ENCODE data around the gene FADS2.

Gene FADS2

DNA sequence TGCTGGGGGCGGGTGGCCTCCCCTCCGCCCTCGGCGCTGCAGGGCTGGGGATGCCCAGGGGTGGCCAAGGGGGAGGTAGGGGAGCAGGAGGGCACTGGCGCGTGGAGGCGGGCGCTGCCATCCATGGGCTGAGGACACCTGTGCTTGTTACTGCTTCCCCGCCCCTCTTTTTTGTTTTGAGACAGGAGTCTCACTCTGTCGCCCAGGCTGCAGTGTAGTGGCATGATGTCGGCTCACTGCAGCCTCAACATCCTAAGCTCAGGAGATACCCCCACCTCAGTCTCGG is 63.9 kb downstream of the FADS2 start:
- H3K4me3 ChIP-seq (ENCODE audit: low read depth, low read length), result peak overlapping the region; percentile 71
- DNase-seq (ENCODE audit: low read depth), result no peak
- TF ChIP-seq, protein P1, sequence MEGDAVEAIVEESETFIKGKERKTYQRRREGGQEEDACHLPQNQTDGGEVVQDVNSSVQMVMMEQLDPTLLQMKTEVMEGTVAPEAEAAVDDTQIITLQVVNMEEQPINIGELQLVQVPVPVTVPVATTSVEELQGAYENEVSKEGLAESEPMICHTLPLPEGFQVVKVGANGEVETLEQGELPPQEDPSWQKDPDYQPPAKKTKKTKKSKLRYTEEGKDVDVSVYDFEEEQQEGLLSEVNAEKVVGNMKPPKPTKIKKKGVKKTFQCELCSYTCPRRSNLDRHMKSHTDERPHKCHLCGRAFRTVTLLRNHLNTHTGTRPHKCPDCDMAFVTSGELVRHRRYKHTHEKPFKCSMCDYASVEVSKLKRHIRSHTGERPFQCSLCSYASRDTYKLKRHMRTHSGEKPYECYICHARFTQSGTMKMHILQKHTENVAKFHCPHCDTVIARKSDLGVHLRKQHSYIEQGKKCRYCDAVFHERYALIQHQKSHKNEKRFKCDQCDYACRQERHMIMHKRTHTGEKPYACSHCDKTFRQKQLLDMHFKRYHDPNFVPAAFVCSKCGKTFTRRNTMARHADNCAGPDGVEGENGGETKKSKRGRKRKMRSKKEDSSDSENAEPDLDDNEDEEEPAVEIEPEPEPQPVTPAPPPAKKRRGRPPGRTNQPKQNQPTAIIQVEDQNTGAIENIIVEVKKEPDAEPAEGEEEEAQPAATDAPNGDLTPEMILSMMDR (IDR thresholded peaks at IDR 0.05; ENCODE audit: low read depth, low read length, missing control alignments), result peak; percentile 20

DNA sequence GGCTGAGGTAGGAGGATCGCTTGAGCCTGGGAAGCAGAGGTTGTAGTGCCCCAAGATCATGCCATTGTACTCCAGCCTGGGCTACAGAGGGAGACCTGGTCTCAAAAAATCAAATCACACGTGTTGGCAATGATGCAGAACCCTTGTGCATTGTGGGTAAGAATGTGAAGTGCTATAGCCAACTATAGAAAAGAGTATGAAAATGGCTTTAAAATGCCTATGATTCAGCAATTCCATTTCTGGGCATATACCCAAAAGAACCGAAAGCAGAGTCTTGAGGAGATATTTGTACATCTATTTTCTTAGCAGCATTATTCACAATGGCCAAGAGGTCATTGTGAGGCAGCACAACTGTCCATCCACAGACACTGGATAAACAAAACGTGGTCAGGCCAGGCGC is 65.9 kb downstream of the FADS2 start:
- H3K4me3 ChIP-seq (ENCODE audit: low read depth, low read length), result no peak overlapping the region
- DNase-seq (ENCODE audit: low read depth), result no peak
- TF ChIP-seq, protein P1 (IDR thresholded peaks at IDR 0.05; ENCODE audit: low read depth, low read length, missing control alignments), result no peak

DNA sequence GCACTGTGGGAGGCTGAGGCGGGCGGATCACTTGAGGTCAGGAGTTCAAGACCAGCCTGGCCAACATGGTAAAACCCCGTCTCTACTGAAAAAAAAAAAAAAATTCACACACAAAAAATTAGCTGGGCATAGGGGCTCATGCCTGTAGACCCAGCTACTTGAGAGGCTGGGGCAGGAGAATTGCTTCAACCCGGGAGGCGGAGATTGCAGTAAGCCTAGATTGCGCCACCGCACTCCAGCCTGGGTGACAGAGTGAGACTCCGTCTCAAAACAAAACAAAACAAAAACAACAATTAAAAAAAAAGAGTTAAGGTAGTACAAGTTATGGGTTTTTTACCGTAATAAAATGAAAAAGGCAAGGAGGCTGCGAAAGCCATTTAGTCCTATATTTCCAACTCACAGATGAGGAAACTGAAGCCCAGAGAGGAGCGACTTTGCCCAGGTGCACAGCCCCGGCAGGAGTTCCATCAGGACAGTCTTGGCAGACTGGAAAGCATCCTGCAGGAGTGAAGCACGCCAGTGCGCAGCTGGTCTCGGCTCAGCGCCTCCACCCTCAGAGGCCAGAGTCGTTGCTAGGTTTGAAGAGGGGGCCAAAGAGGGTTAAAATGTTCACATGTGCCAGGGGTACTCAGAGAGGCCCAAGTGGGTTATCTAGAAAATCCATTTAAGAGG is 67.1 kb downstream of the FADS2 start:
- TF ChIP-seq, protein P1 (IDR thresholded peaks at IDR 0.05; ENCODE audit: low read depth, low read length, missing control alignments), result no peak
- DNase-seq (ENCODE audit: low read depth), result no peak
- H3K4me3 ChIP-seq (ENCODE audit: low read depth, low read length), result no peak overlapping the region

- H3K4me3 ChIP-seq (ENCODE audit: low read depth, low read length), result no peak overlapping the region
- DNase-seq (ENCODE audit: low read depth), result no peak
- TF ChIP-seq, protein P1 (IDR thresholded peaks at IDR 0.05; ENCODE audit: low read depth, low read length, missing control alignments), result no peak
Measured at GRCh38 chr11:61895718-61896059, 67.6 kb downstream of the FADS2 start.

GRCh38 chr11:61896665-61897386 is 68.7 kb downstream of the FADS2 start:
- TF ChIP-seq, protein P1 (IDR thresholded peaks at IDR 0.05; ENCODE audit: low read depth, low read length, missing control alignments), result no peak
- no peak overlapping the region for H3K4me3 ChIP-seq (ENCODE audit: low read depth, low read length)
- DNase-seq (ENCODE audit: low read depth), result no peak

DNA sequence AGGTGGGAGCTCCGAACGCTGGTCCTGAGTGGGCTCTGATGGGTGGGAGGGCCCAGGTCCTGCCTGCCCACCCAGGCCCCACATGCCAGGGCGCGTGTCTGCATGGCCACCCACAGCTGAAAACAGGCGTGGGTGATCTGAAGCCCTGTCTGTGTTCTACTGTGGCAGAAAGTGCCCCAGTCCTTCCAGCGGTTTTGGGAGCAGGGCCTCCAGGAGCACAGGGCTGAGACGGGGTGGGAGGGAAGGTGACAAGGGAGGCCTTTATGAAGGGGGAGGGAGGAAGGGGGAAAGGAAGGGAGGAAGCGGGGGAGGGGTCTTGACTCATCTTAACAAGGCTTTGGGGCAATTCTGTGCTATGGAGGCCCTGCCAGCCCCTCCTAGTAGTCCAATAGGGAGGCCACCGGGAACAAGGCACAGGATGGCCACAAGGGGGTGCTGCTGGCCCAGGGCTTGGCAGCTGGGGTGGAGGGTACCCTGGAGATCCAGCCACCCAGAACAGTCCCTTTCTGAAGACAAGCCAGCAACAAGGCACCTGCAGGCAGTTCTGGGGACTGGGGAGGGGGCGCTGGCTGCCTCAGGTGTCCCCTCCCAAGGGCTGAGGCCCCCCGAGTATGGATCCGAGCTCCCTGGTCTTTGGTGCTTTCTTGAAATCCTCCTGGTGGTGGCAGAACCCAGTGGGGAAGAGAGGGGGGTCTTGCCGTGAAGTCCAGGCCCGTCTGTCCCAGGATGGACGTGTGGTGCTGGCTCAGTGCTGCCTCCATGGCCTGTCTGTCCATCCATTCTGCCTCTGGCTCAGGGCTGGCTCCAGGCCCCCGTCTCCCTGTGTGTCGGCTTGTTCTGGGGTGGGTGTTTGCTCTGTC is 69.5 kb downstream of the FADS2 start:
- TF ChIP-seq, protein P1 (IDR thresholded peaks at IDR 0.05; ENCODE audit: low read depth, low read length, missing control alignments), result peak; percentile 92
- H3K4me3 ChIP-seq (ENCODE audit: low read depth, low read length), result no peak overlapping the region
- DNase-seq (ENCODE audit: low read depth), result no peak
